Stimulated activated CD8-positive, alpha-beta memory T cell treated with anti-CD3 and anti-CD28 coated beads, Interleukin-12 subunit alpha, Interleukin-12 subunit beta, amount 100 ng/mL, for 1 hour (primary cell): ENCODE measurements around the gene TUBB2A.

Source experiments
- DNase-seq: peaks from one replicate; pipeline ENCODE4 v3.0.0-alpha.2; 2020; ENCODE audit warnings: low read depth

The TUBB2A gene

DNA sequence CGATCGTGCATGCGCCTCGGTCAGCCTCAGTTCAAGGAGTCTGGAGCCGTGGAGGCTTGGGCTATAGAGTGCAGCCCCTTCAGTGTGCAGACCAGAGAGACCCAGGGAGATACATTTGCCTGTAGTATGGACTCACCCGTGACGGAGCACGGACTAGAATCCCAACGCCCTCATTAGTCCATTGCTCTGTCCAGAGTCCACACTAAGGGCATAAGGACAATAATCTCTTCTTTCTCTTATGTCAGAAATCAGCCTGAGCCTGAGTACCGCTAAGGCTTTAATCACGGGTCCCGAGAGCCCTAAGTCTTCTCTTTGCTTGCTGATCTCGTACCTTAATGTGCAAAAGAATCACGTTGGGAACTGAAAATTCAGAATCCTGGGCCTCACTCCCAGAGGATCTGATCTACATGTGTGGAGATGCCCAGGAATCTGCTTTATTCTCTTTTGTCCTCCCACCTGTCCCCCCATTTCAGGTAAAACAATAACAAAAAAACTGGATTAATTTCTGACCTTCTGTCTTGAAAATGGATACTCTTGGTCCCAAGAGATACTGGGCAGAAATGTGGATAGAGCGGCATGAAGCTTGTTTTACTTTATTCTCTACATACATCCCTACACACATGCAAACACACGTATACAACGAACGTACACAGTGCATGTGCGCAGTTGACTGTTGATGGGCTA is 38.2 kb downstream of the TUBB2A start:
- DNase-seq, result no peak

DNA sequence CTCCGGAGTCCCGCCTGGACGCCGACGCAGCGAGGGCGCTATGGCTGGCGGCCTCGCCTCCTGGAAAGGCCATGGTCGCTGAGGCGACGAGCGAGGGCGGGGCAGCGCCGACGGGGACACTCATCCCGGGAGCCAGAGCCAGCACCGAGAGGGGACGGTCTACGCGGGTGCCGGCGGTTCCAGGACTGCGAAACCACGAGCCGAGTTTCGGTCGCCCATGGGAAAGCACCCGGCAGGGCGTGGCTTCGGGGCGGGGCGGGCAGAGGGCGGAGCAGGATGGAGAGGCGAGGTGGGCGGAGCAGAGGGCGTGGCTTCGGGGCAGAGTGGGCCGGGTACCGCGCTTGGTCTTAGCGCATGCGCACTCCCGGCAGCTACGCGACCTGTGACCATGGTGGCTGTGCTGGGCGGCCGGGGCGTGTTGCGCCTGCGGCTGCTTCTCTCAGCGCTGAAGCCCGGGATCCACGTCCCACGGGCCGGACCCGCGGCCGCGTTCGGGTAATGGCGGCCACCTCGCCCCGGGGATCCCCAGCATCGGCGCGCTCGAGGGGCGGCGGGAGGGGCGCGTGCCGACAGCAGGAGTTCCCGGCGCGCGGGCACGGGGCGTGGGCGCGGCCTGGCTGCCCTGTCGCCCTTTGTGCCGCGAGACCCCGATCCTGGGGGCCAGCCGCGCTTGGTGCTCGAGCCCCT is 38.8 kb downstream of the TUBB2A start, which contains the start of gene BPHL:
Gene BPHL (plus strand): TSS at position 359 of the 687 bp plus-strand sequence. CDS start 30 bp downstream, at position 389.
- peak; percentile 99 for DNase-seq

- no peak for DNase-seq
These were observed 39.4 kb downstream of the TUBB2A start for GRCh38 chr6:3117912-3118352.

GRCh38 chr6:3114377-3114776 is 43.0 kb downstream of the TUBB2A start:
- no peak for DNase-seq

DNA sequence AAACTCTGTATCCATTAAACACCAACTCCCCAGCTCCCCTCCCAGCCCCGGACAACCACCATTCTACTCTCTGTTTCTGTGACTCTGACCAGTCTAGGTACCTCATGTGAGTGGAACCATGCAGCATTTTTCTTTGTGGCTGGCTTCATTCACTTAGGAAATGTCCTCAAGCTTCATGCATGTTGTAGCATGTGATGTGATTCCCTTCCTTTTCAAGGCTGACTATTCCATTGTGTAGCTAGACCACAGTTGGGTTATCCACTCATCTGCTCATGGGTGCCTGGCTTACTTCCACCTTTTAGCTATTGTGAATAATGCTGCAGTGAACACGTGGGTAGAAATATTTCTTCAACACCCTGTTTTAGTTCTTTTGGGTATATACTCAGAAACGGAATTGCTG is 47.6 kb downstream of the TUBB2A start:
- DNase-seq, result no peak

GRCh38 chr6:3108746-3109414 is 48.5 kb downstream of the TUBB2A start:
- no peak for DNase-seq
